GM12873 (cell line): Measurements from ENCODE around the gene MAPT.

ENCODE experiments used
- TF ChIP-seq, protein P1 (sequence below): IDR thresholded peaks from 2 replicates; pipeline ENCODE4 v1.5.1; 2012; ENCODE audit warnings: low read depth, mild to moderate bottlenecking, moderate library complexity, low read length, control low read depth; ENCODE audit not compliant: insufficient read depth; ENCODE audit errors: missing control alignments

The MAPT gene

GRCh38 chr17:45971698-45972141 lies 77.4 kb downstream of the MAPT start:
- TF ChIP-seq, protein P1, sequence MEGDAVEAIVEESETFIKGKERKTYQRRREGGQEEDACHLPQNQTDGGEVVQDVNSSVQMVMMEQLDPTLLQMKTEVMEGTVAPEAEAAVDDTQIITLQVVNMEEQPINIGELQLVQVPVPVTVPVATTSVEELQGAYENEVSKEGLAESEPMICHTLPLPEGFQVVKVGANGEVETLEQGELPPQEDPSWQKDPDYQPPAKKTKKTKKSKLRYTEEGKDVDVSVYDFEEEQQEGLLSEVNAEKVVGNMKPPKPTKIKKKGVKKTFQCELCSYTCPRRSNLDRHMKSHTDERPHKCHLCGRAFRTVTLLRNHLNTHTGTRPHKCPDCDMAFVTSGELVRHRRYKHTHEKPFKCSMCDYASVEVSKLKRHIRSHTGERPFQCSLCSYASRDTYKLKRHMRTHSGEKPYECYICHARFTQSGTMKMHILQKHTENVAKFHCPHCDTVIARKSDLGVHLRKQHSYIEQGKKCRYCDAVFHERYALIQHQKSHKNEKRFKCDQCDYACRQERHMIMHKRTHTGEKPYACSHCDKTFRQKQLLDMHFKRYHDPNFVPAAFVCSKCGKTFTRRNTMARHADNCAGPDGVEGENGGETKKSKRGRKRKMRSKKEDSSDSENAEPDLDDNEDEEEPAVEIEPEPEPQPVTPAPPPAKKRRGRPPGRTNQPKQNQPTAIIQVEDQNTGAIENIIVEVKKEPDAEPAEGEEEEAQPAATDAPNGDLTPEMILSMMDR: peak; percentile 18

DNA sequence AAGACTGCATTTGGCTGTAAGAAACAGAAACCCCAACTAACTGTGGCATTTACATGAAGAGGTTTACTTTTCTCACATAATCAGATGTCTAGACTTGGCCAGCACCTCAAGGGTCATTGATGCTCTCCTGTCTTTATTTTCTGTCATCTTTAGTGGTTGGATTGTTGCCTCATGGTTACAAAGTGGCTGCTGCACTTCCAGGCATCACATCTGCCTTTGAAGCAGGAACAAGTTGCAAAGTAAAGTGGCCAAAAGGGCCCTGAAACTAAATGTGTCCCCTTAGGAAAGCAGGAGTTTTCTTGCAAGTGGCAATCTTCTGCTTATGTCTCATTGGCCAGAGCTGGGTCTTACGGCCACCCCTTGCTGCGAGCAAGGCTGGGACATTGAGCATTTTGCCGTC lies 78.2 kb downstream of the MAPT start:
- TF ChIP-seq, protein P1: no peak

DNA sequence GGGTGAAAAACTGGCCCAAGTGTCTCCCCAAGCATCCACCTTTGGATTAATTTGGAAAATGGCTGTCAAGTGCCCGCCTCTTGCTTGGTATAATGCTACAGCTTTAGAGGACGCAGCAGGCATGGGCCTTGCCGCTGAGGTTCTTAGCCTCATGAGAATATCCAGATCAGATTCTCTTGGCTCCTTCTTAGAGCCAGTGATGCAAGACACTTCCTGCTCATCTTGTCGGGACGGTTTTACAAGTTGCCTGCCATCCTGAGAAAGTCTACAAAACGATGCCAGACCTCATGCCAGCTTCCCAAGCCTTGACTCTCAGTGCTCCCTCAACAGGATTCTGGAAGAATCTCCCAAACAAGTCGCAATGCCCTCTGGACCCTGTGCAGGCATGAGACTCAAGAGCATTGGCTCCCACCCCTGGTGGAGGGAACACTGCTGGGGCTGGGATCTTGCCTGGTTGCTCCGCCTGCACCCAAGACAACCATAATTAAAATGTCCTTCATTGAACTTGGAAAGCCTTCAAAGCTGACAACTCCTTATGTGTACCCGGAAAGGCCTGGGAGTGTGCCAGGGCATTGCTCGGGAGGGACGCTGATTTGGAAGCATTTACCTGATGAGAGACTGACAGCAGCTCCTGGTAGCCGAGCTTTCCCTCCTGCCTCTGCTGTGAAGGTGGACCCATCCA lies 78.9 kb downstream of the MAPT start:
- TF ChIP-seq, protein P1: no peak

GRCh38 chr17:45973946-45974859 lies 79.8 kb downstream of the MAPT start:
- TF ChIP-seq, protein P1: no peak

GRCh38 chr17:45974916-45975630 lies 80.7 kb downstream of the MAPT start:
- TF ChIP-seq, protein P1: no peak

- TF ChIP-seq, protein P1: no peak
Measured at GRCh38 chr17:45975640-45976295, 81.4 kb downstream of the MAPT start.
